A549 (cell line): ENCODE data around the gene MIR17HG. TPM values are rescaled to one million over a fixed set of nuclear protein-coding genes. Genes with fewer than 3 reads are reported as not detected.

ENCODE experiments used
- ATAC-seq, 2 experiments: fragments of 200-7000 bp in 1 of 2; fragments of >200 bp in 1 of 2; cut with Nextera tagmentation in 1 of 2; cut with Tn5 transposase in 1 of 2; 3 replicates each; pipeline versions ENCODE4 v1.8.0 to v1.9.1; 2018 to 2020; ENCODE audit warnings: mild to moderate bottlenecking in 1 of 2, moderate library complexity in 1 of 2
- CTCF ChIA-PET: fragments of 300-600 bp; sonication (Branson Sonifier 250); formaldehyde crosslinking; extraction: SDS; loops from one replicate; lab custom pipeline; 2021; ENCODE audit warnings: antibody characterized with exemption, inconsistent platforms; lab: Yijun Ruan, JAX
- POLR2A ChIA-PET: fragments of 350-600 bp; formaldehyde crosslinking; extraction: SDS; loops from one replicate; lab custom pipeline; 2021; ENCODE audit warnings: antibody characterized with exemption, inconsistent platforms; lab: Yijun Ruan, JAX
- DNase-seq, 2 experiments: peaks; one replicate each; pipeline versions ENCODE4 v3.0.0 to v3.0.0-alpha.2; 2011 to 2016; ENCODE audit warnings: low read depth in 1 of 2, low spot score in 1 of 2
- FAIRE-seq: peaks from 2 replicates; lab custom pipeline; 2011; peaks lifted over from hg19 to GRCh38; lab: Jason Lieb, UNC
- H3K27ac ChIP-seq, 2 experiments: fragments of >200 bp; sonication (Bioruptor Twin); formaldehyde crosslinking; 3 replicates each; pipeline ENCODE4 v1.5.1; 2016 to 2017
- H3K4me1 ChIP-seq: fragments of >200 bp; sonication (Bioruptor Twin); formaldehyde crosslinking; 3 replicates; pipeline ENCODE4 v1.6.1; 2016
- H3K4me2 ChIP-seq: fragments of >200 bp; sonication (Bioruptor Twin); formaldehyde crosslinking; 3 replicates; pipeline ENCODE4 v1.6.1; 2016
- H3K4me3 ChIP-seq: fragments of >200 bp; sonication (Bioruptor Twin); formaldehyde crosslinking; 3 replicates; pipeline ENCODE4 v1.5.1; 2016
- H3K9me3 ChIP-seq: fragments of >200 bp; sonication (Bioruptor Twin); formaldehyde crosslinking; 3 replicates; pipeline ENCODE4 v1.6.1; 2016
- CEBPB ChIP-seq, 2 experiments: fragments of >200 bp in 1 of 2; sonication (Bioruptor Twin) in 1 of 2; formaldehyde crosslinking in 1 of 2; IDR thresholded peaks; 2 replicates each; pipeline ENCODE4 v1.6.1; 2012 to 2016
- EP300 ChIP-seq, 2 experiments: fragments of >200 bp; sonication (Bioruptor Twin); formaldehyde crosslinking; IDR thresholded peaks; 2 replicates in 1 of 2; 3 replicates in 1 of 2; pipeline ENCODE4 v1.6.1; 2016 to 2017
- ESRRA ChIP-seq: fragments of 150-350 bp; IDR thresholded peaks from 2 replicates; pipeline ENCODE4 v1.6.1; 2014; ENCODE audit warnings: mild to moderate bottlenecking, low read length, borderline replicate concordance
- FOSB ChIP-seq: fragments of 250-450 bp; sonication (Bioruptor Pico); IDR thresholded peaks from 2 replicates; pipeline ENCODE4 v1.5.0; 2020; ENCODE audit warnings: mild to moderate bottlenecking, moderate library complexity
- FOXS1 ChIP-seq: fragments of 250-450 bp; sonication (Bioruptor Pico); IDR thresholded peaks from 2 replicates; pipeline ENCODE4 v1.5.0; 2020; ENCODE audit warnings: mild to moderate bottlenecking, moderate library complexity
- HDAC2 ChIP-seq: fragments of 200-600 bp; sonication (generic); IDR thresholded peaks from 2 replicates; pipeline ENCODE4 v1.6.1; 2016
- HEYL ChIP-seq: fragments of 250-450 bp; sonication (Bioruptor Pico); IDR thresholded peaks from 2 replicates; pipeline ENCODE4 v1.8.0; 2021; ENCODE audit warnings: mild to moderate bottlenecking, moderate library complexity
- HMGXB4 ChIP-seq: fragments of 250-450 bp; sonication (Bioruptor Pico); IDR thresholded peaks from 2 replicates; pipeline ENCODE4 v1.5.0; 2021; ENCODE audit warnings: mild to moderate bottlenecking, moderate library complexity, borderline replicate concordance
- HOXA7 ChIP-seq: fragments of 250-450 bp; sonication (Bioruptor Pico); IDR thresholded peaks from 2 replicates; pipeline ENCODE4 v1.5.0; 2020; ENCODE audit warnings: mild to moderate bottlenecking, moderate library complexity
- HOXB5 ChIP-seq: fragments of 250-450 bp; sonication (Bioruptor Pico); IDR thresholded peaks from 2 replicates; pipeline ENCODE4 v1.5.0; 2020; ENCODE audit warnings: mild to moderate bottlenecking, moderate library complexity
- JUN ChIP-seq, 2 experiments: fragments of >200 bp; sonication (Bioruptor Twin); formaldehyde crosslinking; IDR thresholded peaks; 2 replicates in 1 of 2; 3 replicates in 1 of 2; pipeline ENCODE4 v1.6.1; 2016 to 2017
- KDM1A ChIP-seq: fragments of 200-600 bp; sonication (generic); IDR thresholded peaks from 2 replicates; pipeline ENCODE4 v1.6.1; 2016; ENCODE audit warnings: low read depth, mild to moderate bottlenecking
- MAZ ChIP-seq: fragments of 150-350 bp; IDR thresholded peaks from 2 replicates; pipeline ENCODE4 v1.6.1; 2014; ENCODE audit warnings: antibody characterized with exemption, low read depth, low read length, borderline replicate concordance
- POLR2A ChIP-seq: IDR thresholded peaks from 2 replicates; pipeline ENCODE4 v1.6.1; 2012; ENCODE audit warnings: mild to moderate bottlenecking, low read length
- RAD21 ChIP-seq, 2 experiments: fragments of >200 bp in 1 of 2; sonication (Bioruptor Twin) in 1 of 2; formaldehyde crosslinking in 1 of 2; IDR thresholded peaks in 1 of 2; conservative IDR thresholded peaks in 1 of 2; 2 replicates in 1 of 2; 3 replicates in 1 of 2; pipeline ENCODE4 v1.6.1; 2012 to 2018; ENCODE audit warnings: inconsistent platforms in 1 of 2
- RCOR1 ChIP-seq: fragments of 150-350 bp; IDR thresholded peaks from 2 replicates; pipeline ENCODE4 v1.6.1; 2014; ENCODE audit warnings: antibody characterized with exemption, low read length, low read depth
- SMC3 ChIP-seq: fragments of >200 bp; sonication (Bioruptor Twin); formaldehyde crosslinking; IDR thresholded peaks from 3 replicates; pipeline ENCODE4 v1.6.1; 2018; ENCODE audit warnings: inconsistent platforms
- TFCP2L1 ChIP-seq: fragments of 250-450 bp; sonication (Bioruptor Pico); IDR thresholded peaks from 2 replicates; pipeline ENCODE4 v1.5.0; 2021; ENCODE audit warnings: mild to moderate bottlenecking
- ZSCAN20 ChIP-seq: fragments of 250-450 bp; sonication (Bioruptor Pico); IDR thresholded peaks from 2 replicates; pipeline ENCODE4 v1.8.0; 2022; ENCODE audit warnings: mild to moderate bottlenecking, moderate library complexity
- WGBS: methylation state at CpG from one replicate; pipeline ENCODE4 v1.1.6; 2017; ENCODE audit errors: missing lambda C conversion rate; 5-methylcytosine and 5-hydroxymethylcytosine counted together
- polyA plus RNA-seq, 4 experiments: library from polyadenylated mRNA; depleted of rRNA in 3 of 4; stranded (reverse); fragments of >200 nt; fragmentation: RNase III in 1 of 4; extraction: RNeasy Plus Mini Kit Qiagen cat#74134 plus additional on column Dnase treatment in 1 of 4; gene quantifications; 2 replicates in 3 of 4; 3 replicates in 1 of 4; pipeline ENCODE4 v1.2.3, GENCODE V29; 2011 to 2017
- TF ChIP-seq, protein P1 (sequence below): fragments of 150-350 bp; IDR thresholded peaks from 2 replicates; pipeline ENCODE4 v1.6.1; 2014; ENCODE audit warnings: low read depth, mild to moderate bottlenecking, low read length
- TF ChIP-seq, protein P2 (sequence below): fragments of >200 bp; sonication (Bioruptor Twin); formaldehyde crosslinking; IDR thresholded peaks from 3 replicates; pipeline ENCODE4 v1.5.1; 2016
- TF ChIP-seq, protein P3 (sequence below): IDR thresholded peaks from 2 replicates; pipeline ENCODE4 v1.6.1; 2012

MIR17HG gene
- polyA plus RNA-seq, 2 of the 4 experiments (the other 2 are of a cell fraction): 4.9 to 7.3 TPM

DNA sequence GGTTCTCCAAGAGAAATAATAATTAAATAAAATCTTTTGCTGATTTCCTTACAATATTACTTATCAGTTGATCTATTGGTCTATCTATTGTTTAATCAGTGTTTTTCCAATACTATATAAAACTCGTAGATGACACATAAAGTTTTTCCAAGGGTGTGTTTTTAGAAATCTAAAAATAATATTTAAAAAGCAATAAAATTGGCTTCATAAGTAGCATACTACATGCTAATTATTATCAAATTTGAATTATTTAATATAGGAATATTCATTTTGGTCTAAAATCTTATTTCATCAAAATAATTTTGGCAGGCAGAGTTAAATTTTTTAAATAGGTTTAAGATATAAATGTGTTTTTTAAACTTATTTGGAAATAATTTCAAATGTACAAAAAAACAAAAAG is 49.4 kb upstream of the MIR17HG start:
- Histone ChIP-seq H3K4me1 (no peaks in the 10 kb centered on the region), H3K4me3 (no peak overlapping the region), H3K4me2 (no peak overlapping the region), H3K27ac (no peak overlapping the region), H3K9me3 (no peaks in the 10 kb centered on the region)
- 0% methylated on average over 1 of the region's 1 CpG for WGBS
- no peak for FAIRE-seq
- no peak for DNase-seq
- POLR2A ChIA-PET: no interaction called here
- TF ChIP-seq MAZ (no peak), KDM1A (no peak), RCOR1 (no peak), EP300 (IDR thresholded peaks at IDR 0.05) (no peak), JUN (IDR thresholded peaks at IDR 0.05) (no peak), SMC3 (no peak), CEBPB (IDR thresholded peaks at IDR 0.05) (no peak), ZSCAN20 (CRISPR knock-in tag) (no peak), HOXB5 (CRISPR knock-in tag) (no peak), FOXS1 (CRISPR knock-in tag) (no peak), RAD21 (conservative IDR thresholded peaks at IDR 0.05 in 1 of 2, IDR thresholded peaks at IDR 0.05 in 1 of 2) (no peak), FOSB (no peak), HEYL (CRISPR knock-in tag) (no peak), HOXA7 (CRISPR knock-in tag) (no peak)
- TF ChIP-seq, protein P1, sequence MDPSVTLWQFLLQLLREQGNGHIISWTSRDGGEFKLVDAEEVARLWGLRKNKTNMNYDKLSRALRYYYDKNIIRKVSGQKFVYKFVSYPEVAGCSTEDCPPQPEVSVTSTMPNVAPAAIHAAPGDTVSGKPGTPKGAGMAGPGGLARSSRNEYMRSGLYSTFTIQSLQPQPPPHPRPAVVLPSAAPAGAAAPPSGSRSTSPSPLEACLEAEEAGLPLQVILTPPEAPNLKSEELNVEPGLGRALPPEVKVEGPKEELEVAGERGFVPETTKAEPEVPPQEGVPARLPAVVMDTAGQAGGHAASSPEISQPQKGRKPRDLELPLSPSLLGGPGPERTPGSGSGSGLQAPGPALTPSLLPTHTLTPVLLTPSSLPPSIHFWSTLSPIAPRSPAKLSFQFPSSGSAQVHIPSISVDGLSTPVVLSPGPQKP: no peak
- TF ChIP-seq, protein P2, sequence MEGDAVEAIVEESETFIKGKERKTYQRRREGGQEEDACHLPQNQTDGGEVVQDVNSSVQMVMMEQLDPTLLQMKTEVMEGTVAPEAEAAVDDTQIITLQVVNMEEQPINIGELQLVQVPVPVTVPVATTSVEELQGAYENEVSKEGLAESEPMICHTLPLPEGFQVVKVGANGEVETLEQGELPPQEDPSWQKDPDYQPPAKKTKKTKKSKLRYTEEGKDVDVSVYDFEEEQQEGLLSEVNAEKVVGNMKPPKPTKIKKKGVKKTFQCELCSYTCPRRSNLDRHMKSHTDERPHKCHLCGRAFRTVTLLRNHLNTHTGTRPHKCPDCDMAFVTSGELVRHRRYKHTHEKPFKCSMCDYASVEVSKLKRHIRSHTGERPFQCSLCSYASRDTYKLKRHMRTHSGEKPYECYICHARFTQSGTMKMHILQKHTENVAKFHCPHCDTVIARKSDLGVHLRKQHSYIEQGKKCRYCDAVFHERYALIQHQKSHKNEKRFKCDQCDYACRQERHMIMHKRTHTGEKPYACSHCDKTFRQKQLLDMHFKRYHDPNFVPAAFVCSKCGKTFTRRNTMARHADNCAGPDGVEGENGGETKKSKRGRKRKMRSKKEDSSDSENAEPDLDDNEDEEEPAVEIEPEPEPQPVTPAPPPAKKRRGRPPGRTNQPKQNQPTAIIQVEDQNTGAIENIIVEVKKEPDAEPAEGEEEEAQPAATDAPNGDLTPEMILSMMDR: no peak
- TF ChIP-seq, protein P3, sequence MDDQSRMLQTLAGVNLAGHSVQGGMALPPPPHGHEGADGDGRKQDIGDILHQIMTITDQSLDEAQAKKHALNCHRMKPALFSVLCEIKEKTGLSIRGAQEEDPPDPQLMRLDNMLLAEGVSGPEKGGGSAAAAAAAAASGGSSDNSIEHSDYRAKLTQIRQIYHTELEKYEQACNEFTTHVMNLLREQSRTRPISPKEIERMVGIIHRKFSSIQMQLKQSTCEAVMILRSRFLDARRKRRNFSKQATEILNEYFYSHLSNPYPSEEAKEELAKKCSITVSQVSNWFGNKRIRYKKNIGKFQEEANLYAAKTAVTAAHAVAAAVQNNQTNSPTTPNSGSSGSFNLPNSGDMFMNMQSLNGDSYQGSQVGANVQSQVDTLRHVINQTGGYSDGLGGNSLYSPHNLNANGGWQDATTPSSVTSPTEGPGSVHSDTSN: no peak
- CTCF ChIA-PET: no interaction called here
- ATAC-seq: no peak

GRCh38 chr13:91302111-91302510 is 45.4 kb upstream of the MIR17HG start:
- WGBS: 28% methylated on average over 1 of the region's 1 CpG

More at GRCh38 chr13:91302111-91302510, 45.4 kb upstream of the MIR17HG start:
- ChIA-PET CTCF (no interaction called here), POLR2A (no interaction called here)
- DNase-seq (no peak), FAIRE-seq (no peak), ATAC-seq (no peak)
- no peaks in the 10 kb centered on the region for H3K4me1 ChIP-seq
- no peak overlapping the region for H3K4me2 ChIP-seq
- H3K4me3 ChIP-seq: no peak overlapping the region
- H3K27ac ChIP-seq: no peak overlapping the region
- TF ChIP-seq HMGXB4 (no peak), POLR2A (no peak), HOXA7 (CRISPR knock-in tag) (no peak), KDM1A (no peak), EP300 (IDR thresholded peaks at IDR 0.05) (no peak), ZSCAN20 (CRISPR knock-in tag) (no peak), ESRRA (no peak), HDAC2 (no peak), TFCP2L1 (CRISPR knock-in tag) (no peak), FOSB (no peak)
- TF ChIP-seq, protein P1: no peak
- TF ChIP-seq, protein P2: no peak
- no peaks in the 10 kb centered on the region for H3K9me3 ChIP-seq
